Neural progenitor cell (in vitro differentiated cells): Measurements from ENCODE around the gene SETD3. TPM values are rescaled to one million over a fixed set of nuclear protein-coding genes. Genes with fewer than 3 reads are reported as not detected.

Experiments
- DNase-seq: peaks from one replicate; pipeline ENCODE4 v3.0.0-alpha.2; 2016; ENCODE audit warnings: low spot score
- H2AFZ ChIP-seq: fragments of 200-600 bp; sonication (generic); replicated peaks from 2 replicates; pipeline ENCODE4 v1.6.1; 2016; ENCODE audit warnings: antibody characterized with exemption
- H3F3A ChIP-seq: fragments of 200-600 bp; sonication (generic); 2 replicates; pipeline ENCODE4 v1.6.1; 2016; ENCODE audit warnings: antibody characterized with exemption, low read depth
- H3K27ac ChIP-seq: fragments of 200-600 bp; sonication (generic); 2 replicates; pipeline ENCODE4 v1.5.1; 2016; ENCODE audit warnings: mild to moderate bottlenecking
- H3K27me3 ChIP-seq: fragments of 200-600 bp; sonication (generic); 2 replicates; pipeline ENCODE4 v1.6.1; 2016; ENCODE audit warnings: mild to moderate bottlenecking, moderate library complexity
- H3K36me3 ChIP-seq: fragments of 200-600 bp; sonication (generic); 2 replicates; pipeline ENCODE4 v1.5.1; 2016
- H3K4me1 ChIP-seq: fragments of 200-600 bp; sonication (generic); 2 replicates; pipeline ENCODE4 v1.6.1; 2016; ENCODE audit warnings: mixed run types
- H3K4me2 ChIP-seq: fragments of 200-600 bp; sonication (generic); 2 replicates; pipeline ENCODE4 v1.6.1; 2016
- H3K4me3 ChIP-seq: fragments of 200-600 bp; sonication (generic); 2 replicates; pipeline ENCODE4 v1.5.1; 2016
- H3K79me2 ChIP-seq: fragments of 200-600 bp; sonication (generic); 2 replicates; pipeline ENCODE4 v1.6.1; 2016; ENCODE audit warnings: low read depth
- H3K9ac ChIP-seq: fragments of 200-600 bp; sonication (generic); 2 replicates; pipeline ENCODE4 v1.6.1; 2016
- H3K9me3 ChIP-seq: fragments of 200-600 bp; sonication (generic); 2 replicates; pipeline ENCODE4 v1.5.1; 2016; ENCODE audit warnings: low read depth
- H4K20me1 ChIP-seq: fragments of 200-600 bp; sonication (generic); 2 replicates; pipeline ENCODE4 v1.6.1; 2016; ENCODE audit warnings: low read depth
- H3K27ac Mint-ChIP-seq: 3 replicates; pipeline ENCODE4 v1.8.0; 2021; ENCODE audit warnings: mixed read lengths
- H3K27me3 Mint-ChIP-seq: 2 replicates; pipeline ENCODE4 v1.8.0; 2022; ENCODE audit warnings: low read depth, mild to moderate bottlenecking, inconsistent platforms, moderate library complexity, mixed read lengths; ENCODE audit not compliant: insufficient read depth
- H3K36me3 Mint-ChIP-seq: 3 replicates; pipeline ENCODE4 v1.8.0; 2021; ENCODE audit warnings: mixed read lengths
- H3K4me1 Mint-ChIP-seq: 3 replicates; pipeline ENCODE4 v1.8.0; 2021; ENCODE audit warnings: mixed read lengths
- H3K4me3 Mint-ChIP-seq: 3 replicates; pipeline ENCODE4 v1.8.0; 2021; ENCODE audit warnings: mild to moderate bottlenecking, moderate library complexity, mixed read lengths
- H3K9me3 Mint-ChIP-seq: 3 replicates; pipeline ENCODE4 v1.8.0; 2020; ENCODE audit warnings: mixed read lengths
- EZH2 ChIP-seq: fragments of 200-600 bp; sonication (generic); IDR thresholded peaks from 2 replicates; pipeline ENCODE4 v1.6.1; 2017; ENCODE audit warnings: antibody characterized with exemption, mild to moderate bottlenecking, moderate library complexity
- EZH2phosphoT487 ChIP-seq: fragments of 200-600 bp; sonication (generic); IDR thresholded peaks from 2 replicates; pipeline ENCODE4 v1.6.1; 2017; ENCODE audit warnings: antibody characterized with exemption
- total RNA-seq: library from RNA; depleted of rRNA; stranded (reverse); fragments of >200 nt; gene quantifications from 2 replicates; pipeline ENCODE4 v1.2.3, GENCODE V29; 2015; ENCODE audit warnings: low replicate concordance
- TF ChIP-seq, protein P1 (sequence below): fragments of 200-600 bp; sonication (generic); IDR thresholded peaks from 2 replicates; pipeline ENCODE4 v1.5.1; 2017; ENCODE audit warnings: antibody characterized with exemption, mild to moderate bottlenecking

SETD3 gene
- total RNA-seq, 1 donor from 2014 or later = 68.0 TPM

- H3K4me1 Mint-ChIP-seq = peaks cover 6% of the 10 kb centered on the region
- no peak overlapping the region for H3K4me3 Mint-ChIP-seq
- Histone ChIP-seq H3K9ac (no peak overlapping the region), H3K27ac (no peak overlapping the region), H3K9me3 (no peaks in the 10 kb centered on the region), H3K4me2 (no peak overlapping the region), H3K36me3 (no peaks in the 10 kb centered on the region), H3F3A (peaks cover 10% of the 10 kb centered on the region), H4K20me1 (peaks cover 36% of the 10 kb centered on the region), H3K79me2 (no peaks in the 10 kb centered on the region), H2AFZ (no peak overlapping the region), H3K27me3 (no peaks in the 10 kb centered on the region), H3K4me1 (no peaks in the 10 kb centered on the region), H3K4me3 (no peak overlapping the region)
- peaks cover 12% of the 10 kb centered on the region for H3K27me3 Mint-ChIP-seq
- H3K27ac Mint-ChIP-seq = no peak overlapping the region
- H3K36me3 Mint-ChIP-seq = peaks cover 13% of the 10 kb centered on the region
- DNase-seq = no peak
- no peaks in the 10 kb centered on the region for H3K9me3 Mint-ChIP-seq
- TF ChIP-seq EZH2 (no peak), EZH2phosphoT487 (no peak)
- TF ChIP-seq, protein P1, sequence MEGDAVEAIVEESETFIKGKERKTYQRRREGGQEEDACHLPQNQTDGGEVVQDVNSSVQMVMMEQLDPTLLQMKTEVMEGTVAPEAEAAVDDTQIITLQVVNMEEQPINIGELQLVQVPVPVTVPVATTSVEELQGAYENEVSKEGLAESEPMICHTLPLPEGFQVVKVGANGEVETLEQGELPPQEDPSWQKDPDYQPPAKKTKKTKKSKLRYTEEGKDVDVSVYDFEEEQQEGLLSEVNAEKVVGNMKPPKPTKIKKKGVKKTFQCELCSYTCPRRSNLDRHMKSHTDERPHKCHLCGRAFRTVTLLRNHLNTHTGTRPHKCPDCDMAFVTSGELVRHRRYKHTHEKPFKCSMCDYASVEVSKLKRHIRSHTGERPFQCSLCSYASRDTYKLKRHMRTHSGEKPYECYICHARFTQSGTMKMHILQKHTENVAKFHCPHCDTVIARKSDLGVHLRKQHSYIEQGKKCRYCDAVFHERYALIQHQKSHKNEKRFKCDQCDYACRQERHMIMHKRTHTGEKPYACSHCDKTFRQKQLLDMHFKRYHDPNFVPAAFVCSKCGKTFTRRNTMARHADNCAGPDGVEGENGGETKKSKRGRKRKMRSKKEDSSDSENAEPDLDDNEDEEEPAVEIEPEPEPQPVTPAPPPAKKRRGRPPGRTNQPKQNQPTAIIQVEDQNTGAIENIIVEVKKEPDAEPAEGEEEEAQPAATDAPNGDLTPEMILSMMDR = no peak
These were observed 31.4 kb upstream of the SETD3 start for GRCh38 chr14:99512110-99512449.

DNA sequence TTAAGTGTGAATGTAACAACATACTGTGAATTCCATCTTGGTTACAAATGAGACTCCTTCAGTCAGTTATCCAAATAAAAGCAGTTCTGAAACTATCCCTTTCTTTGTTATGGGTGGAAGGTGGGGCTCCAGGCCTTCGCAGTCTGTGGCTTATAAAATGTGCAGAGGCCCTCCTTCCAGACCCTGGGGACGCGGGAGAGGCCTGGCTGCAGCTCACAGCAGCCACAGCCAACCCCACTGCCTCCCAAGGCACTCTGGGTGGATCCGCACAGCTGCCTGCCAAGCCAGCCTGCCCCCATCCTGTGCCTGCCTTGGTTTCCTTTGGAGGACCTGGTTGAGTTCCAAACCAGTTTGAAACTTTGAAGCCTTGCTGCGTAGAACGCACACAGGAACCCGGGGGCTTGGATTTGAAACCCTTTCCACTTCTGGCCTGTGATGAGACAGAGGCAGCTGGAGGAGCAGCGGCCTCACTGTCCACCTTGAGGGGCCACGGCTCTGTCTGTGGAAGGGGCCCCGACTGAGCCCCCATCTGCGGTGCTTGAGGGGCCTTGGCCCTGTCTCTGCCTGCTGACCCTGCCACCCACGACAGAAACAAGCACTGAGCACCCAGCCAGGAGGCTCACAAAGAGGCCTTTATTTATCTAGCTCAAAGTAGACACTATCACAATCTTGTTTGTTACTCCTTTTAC lies 30.9 kb upstream of the SETD3 start:
- Histone ChIP-seq H3K27me3 (no peaks in the 10 kb centered on the region), H3K9ac (no peak overlapping the region), H3K27ac (no peak overlapping the region)

GRCh38 chr14:99510556-99511139 lies 30.0 kb upstream of the SETD3 start:
- H3K9me3 ChIP-seq = no peaks in the 10 kb centered on the region
- Mint-ChIP-seq H3K27me3 (peaks cover 12% of the 10 kb centered on the region), H3K4me1 (peaks cover 6% of the 10 kb centered on the region), H3K9me3 (no peaks in the 10 kb centered on the region), H3K4me3 (no peak overlapping the region), H3K36me3 (peaks cover 21% of the 10 kb centered on the region), H3K27ac (no peak overlapping the region)
- no peak overlapping the region for H2AFZ ChIP-seq
- no peak for DNase-seq
- H3K4me1 ChIP-seq = no peaks in the 10 kb centered on the region
- no peaks in the 10 kb centered on the region for H3K36me3 ChIP-seq
- TF ChIP-seq, protein P1 = no peak
- TF ChIP-seq EZH2phosphoT487 = no peak
- TF ChIP-seq EZH2 = no peak
- H3K27me3 ChIP-seq = no peaks in the 10 kb centered on the region
- no peak overlapping the region for H3K4me2 ChIP-seq
- no peaks in the 10 kb centered on the region for H3K79me2 ChIP-seq
- H3F3A ChIP-seq = peaks cover 10% of the 10 kb centered on the region
- no peak overlapping the region for H3K27ac ChIP-seq
- H3K4me3 ChIP-seq = no peak overlapping the region
- peaks cover 36% of the 10 kb centered on the region for H4K20me1 ChIP-seq
- no peak overlapping the region for H3K9ac ChIP-seq

More for the DNA sequence above, 30.9 kb upstream of the SETD3 start:
- TF ChIP-seq EZH2phosphoT487 (no peak), EZH2 (no peak)
- TF ChIP-seq, protein P1 = no peak
- Mint-ChIP-seq H3K27me3 (peaks cover 12% of the 10 kb centered on the region), H3K9me3 (no peaks in the 10 kb centered on the region), H3K4me3 (no peak overlapping the region), H3K36me3 (peaks cover 14% of the 10 kb centered on the region), H3K4me1 (peaks cover 6% of the 10 kb centered on the region), H3K27ac (no peak overlapping the region)
- no peak for DNase-seq
- H3K79me2 ChIP-seq = no peaks in the 10 kb centered on the region
- H3K4me1 ChIP-seq = no peaks in the 10 kb centered on the region
- H2AFZ ChIP-seq = no peak overlapping the region
- peaks cover 36% of the 10 kb centered on the region for H4K20me1 ChIP-seq
- no peak overlapping the region for H3K4me3 ChIP-seq
- H3K36me3 ChIP-seq = no peaks in the 10 kb centered on the region
- no peak overlapping the region for H3K4me2 ChIP-seq
- no peaks in the 10 kb centered on the region for H3K9me3 ChIP-seq
- H3F3A ChIP-seq = peaks cover 10% of the 10 kb centered on the region
